ENCODE results near the gene UTP18. TPM values are rescaled to one million over a fixed set of nuclear protein-coding genes. Genes with fewer than 3 reads are reported as not detected.

Gene UTP18
- total and polyA plus RNA-seq, 5 donors = 6.8 to 13.6 (median 8.4) TPM

- Histone ChIP-seq H3K4me1 (ENCODE audit: control insufficient read depth, insufficient read depth, low read length) (no peaks in the 10 kb centered on the region), H3K4me3 (ENCODE audit: low read length) (no peak overlapping the region), H3K27me3 (ENCODE audit: control insufficient read depth, insufficient read depth) (no peaks in the 10 kb centered on the region), H3K27ac (ENCODE audit: low read length) (no peak overlapping the region), H3K9me3 (ENCODE audit: control insufficient read depth, low read length) (no peaks in the 10 kb centered on the region)
- no peak for ATAC-seq
- no peak for DNase-seq
- intact Hi-C loops (cut with DNase I) = no loop called here
- 82% methylated on average over 6 of the region's 6 CpGs for WGBS
These were observed 26.2 kb upstream of the UTP18 start for GRCh38 chr17:51234162-51234561.

GRCh38 chr17:51238255-51238887 lies 22.0 kb upstream of the UTP18 start:
- no peaks in the 10 kb centered on the region for H3K9me3 ChIP-seq (ENCODE audit: control insufficient read depth, low read length)
- DNase-seq = no peak
- no peaks in the 10 kb centered on the region for H3K27me3 ChIP-seq (ENCODE audit: control insufficient read depth, insufficient read depth)
- no peak overlapping the region for H3K4me3 ChIP-seq (ENCODE audit: low read length)
- 79% methylated on average over 6 of the region's 6 CpGs for WGBS
- H3K4me1 ChIP-seq (ENCODE audit: control insufficient read depth, insufficient read depth, low read length) = no peaks in the 10 kb centered on the region
- intact Hi-C loops (cut with DNase I) = no loop called here
- ATAC-seq = no peak
- no peak overlapping the region for H3K27ac ChIP-seq (ENCODE audit: low read length)

- H3K9me3 ChIP-seq (ENCODE audit: control insufficient read depth, low read length) = no peaks in the 10 kb centered on the region
- H3K27me3 ChIP-seq (ENCODE audit: control insufficient read depth, insufficient read depth) = no peaks in the 10 kb centered on the region
- intact Hi-C loops (cut with DNase I) = no loop called here
- no peak overlapping the region for H3K27ac ChIP-seq (ENCODE audit: low read length)
- H3K4me3 ChIP-seq (ENCODE audit: low read length) = no peak overlapping the region
- no peak for ATAC-seq
- 78% methylated on average over 2 of the region's 2 CpGs for WGBS
- H3K4me1 ChIP-seq (ENCODE audit: control insufficient read depth, insufficient read depth, low read length) = no peaks in the 10 kb centered on the region
- no peak for DNase-seq
These were observed 20.1 kb upstream of the UTP18 start for GRCh38 chr17:51240275-51240674.

- no peaks in the 10 kb centered on the region for H3K4me1 ChIP-seq (ENCODE audit: control insufficient read depth, insufficient read depth, low read length)
- WGBS = 77% methylated on average over 4 of the region's 4 CpGs
- H3K9me3 ChIP-seq (ENCODE audit: control insufficient read depth, low read length) = no peaks in the 10 kb centered on the region
- no peak overlapping the region for H3K4me3 ChIP-seq (ENCODE audit: low read length)
- DNase-seq (no peak), ATAC-seq (no peak)
- no peaks in the 10 kb centered on the region for H3K27me3 ChIP-seq (ENCODE audit: control insufficient read depth, insufficient read depth)
- intact Hi-C loops (cut with DNase I) = no loop called here
- H3K27ac ChIP-seq (ENCODE audit: low read length) = no peak overlapping the region
These were observed 16.3 kb upstream of the UTP18 start for GRCh38 chr17:51244041-51244440.

GRCh38 chr17:51245535-51245934 lies 14.8 kb upstream of the UTP18 start:
- Histone ChIP-seq H3K4me1 (ENCODE audit: control insufficient read depth, insufficient read depth, low read length) (no peaks in the 10 kb centered on the region), H3K27ac (ENCODE audit: low read length) (no peak overlapping the region), H3K4me3 (ENCODE audit: low read length) (no peak overlapping the region), H3K27me3 (ENCODE audit: control insufficient read depth, insufficient read depth) (no peaks in the 10 kb centered on the region), H3K9me3 (ENCODE audit: control insufficient read depth, low read length) (no peaks in the 10 kb centered on the region)
- DNase-seq = no peak
- intact Hi-C loops (cut with DNase I) = no loop called here
- WGBS = 94% methylated on average over 1 of the region's 1 CpG
- ATAC-seq = no peak

- DNase-seq (no peak), ATAC-seq (no peak)
- no peaks in the 10 kb centered on the region for H3K9me3 ChIP-seq (ENCODE audit: control insufficient read depth, low read length)
- intact Hi-C loops (cut with DNase I) = no loop called here
- no peak overlapping the region for H3K27ac ChIP-seq (ENCODE audit: low read length)
- H3K4me3 ChIP-seq (ENCODE audit: low read length) = no peak overlapping the region
- WGBS = 95% methylated on average over 3 of the region's 3 CpGs
- no peaks in the 10 kb centered on the region for H3K27me3 ChIP-seq (ENCODE audit: control insufficient read depth, insufficient read depth)
- no peaks in the 10 kb centered on the region for H3K4me1 ChIP-seq (ENCODE audit: control insufficient read depth, insufficient read depth, low read length)
These were observed 10.0 kb upstream of the UTP18 start for GRCh38 chr17:51250314-51250840.

- Histone ChIP-seq H3K4me1 (ENCODE audit: control insufficient read depth, insufficient read depth, low read length) (no peaks in the 10 kb centered on the region), H3K27me3 (ENCODE audit: control insufficient read depth, insufficient read depth) (no peaks in the 10 kb centered on the region)
- intact Hi-C loops (cut with DNase I) = no loop called here
These were observed 9.3 kb upstream of the UTP18 start for GRCh38 chr17:51251010-51251409.

GRCh38 chr17:51255673-51256072 lies 4.7 kb upstream of the UTP18 start:
- intact Hi-C loops (cut with DNase I) = no loop called here
- Histone ChIP-seq H3K4me1 (ENCODE audit: control insufficient read depth, insufficient read depth, low read length) (no peaks in the 10 kb centered on the region), H3K9me3 (ENCODE audit: control insufficient read depth, low read length) (no peaks in the 10 kb centered on the region), H3K27me3 (ENCODE audit: control insufficient read depth, insufficient read depth) (no peaks in the 10 kb centered on the region), H3K27ac (ENCODE audit: low read length) (no peak overlapping the region), H3K4me3 (ENCODE audit: low read length) (no peak overlapping the region)
- DNase-seq = no peak
- WGBS = 90% methylated on average over 6 of the region's 6 CpGs
- ATAC-seq = no peak

More at GRCh38 chr17:51251010-51251409, 9.3 kb upstream of the UTP18 start:
- H3K27ac ChIP-seq (ENCODE audit: low read length) = no peak overlapping the region
- DNase-seq = no peak
- no peaks in the 10 kb centered on the region for H3K9me3 ChIP-seq (ENCODE audit: control insufficient read depth, low read length)
- no peak for ATAC-seq
- no peak overlapping the region for H3K4me3 ChIP-seq (ENCODE audit: low read length)

- 88% methylated on average over 3 of the region's 3 CpGs for WGBS
- DNase-seq (no peak), ATAC-seq (no peak)
- no peaks in the 10 kb centered on the region for H3K9me3 ChIP-seq (ENCODE audit: control insufficient read depth, low read length)
- H3K27me3 ChIP-seq (ENCODE audit: control insufficient read depth, insufficient read depth) = no peaks in the 10 kb centered on the region
- intact Hi-C loops (cut with DNase I) = no loop called here
- no peak overlapping the region for H3K4me3 ChIP-seq (ENCODE audit: low read length)
- H3K27ac ChIP-seq (ENCODE audit: low read length) = no peak overlapping the region
- no peaks in the 10 kb centered on the region for H3K4me1 ChIP-seq (ENCODE audit: control insufficient read depth, insufficient read depth, low read length)
These were observed 4.2 kb upstream of the UTP18 start for GRCh38 chr17:51256101-51256500.

GRCh38 chr17:51257150-51258081 lies 2.9 kb upstream of the UTP18 start:
- no peak for DNase-seq
- peaks cover 7% of the 10 kb centered on the region for H3K4me1 ChIP-seq (ENCODE audit: control insufficient read depth, insufficient read depth, low read length)
- WGBS = 73% methylated on average over 3 of the region's 3 CpGs
- no peak overlapping the region for H3K4me3 ChIP-seq (ENCODE audit: low read length)
- no peak overlapping the region for H3K27ac ChIP-seq (ENCODE audit: low read length)
- no peak for ATAC-seq
- H3K9me3 ChIP-seq (ENCODE audit: control insufficient read depth, low read length) = no peaks in the 10 kb centered on the region
- intact Hi-C loops (cut with DNase I) = no loop called here
- no peaks in the 10 kb centered on the region for H3K27me3 ChIP-seq (ENCODE audit: control insufficient read depth, insufficient read depth)

Measured in right cardiac atrium (tissue), 5 donors.